PC-9 (cell line): ENCODE results near the gene THBD.

Source experiments
- EZH2 ChIP-seq: fragments of 200-600 bp; sonication (generic); IDR thresholded peaks from 2 replicates; pipeline ENCODE4 v1.8.0; 2017; ENCODE audit warnings: antibody characterized with exemption, low read depth
- TF ChIP-seq, protein P1 (sequence below): fragments of 200-600 bp; sonication (generic); conservative IDR thresholded peaks from 2 replicates; pipeline ENCODE4 v1.6.1; 2017; ENCODE audit warnings: mixed run types, antibody characterized with exemption, mild to moderate bottlenecking, moderate library complexity

- TF ChIP-seq, protein P1, sequence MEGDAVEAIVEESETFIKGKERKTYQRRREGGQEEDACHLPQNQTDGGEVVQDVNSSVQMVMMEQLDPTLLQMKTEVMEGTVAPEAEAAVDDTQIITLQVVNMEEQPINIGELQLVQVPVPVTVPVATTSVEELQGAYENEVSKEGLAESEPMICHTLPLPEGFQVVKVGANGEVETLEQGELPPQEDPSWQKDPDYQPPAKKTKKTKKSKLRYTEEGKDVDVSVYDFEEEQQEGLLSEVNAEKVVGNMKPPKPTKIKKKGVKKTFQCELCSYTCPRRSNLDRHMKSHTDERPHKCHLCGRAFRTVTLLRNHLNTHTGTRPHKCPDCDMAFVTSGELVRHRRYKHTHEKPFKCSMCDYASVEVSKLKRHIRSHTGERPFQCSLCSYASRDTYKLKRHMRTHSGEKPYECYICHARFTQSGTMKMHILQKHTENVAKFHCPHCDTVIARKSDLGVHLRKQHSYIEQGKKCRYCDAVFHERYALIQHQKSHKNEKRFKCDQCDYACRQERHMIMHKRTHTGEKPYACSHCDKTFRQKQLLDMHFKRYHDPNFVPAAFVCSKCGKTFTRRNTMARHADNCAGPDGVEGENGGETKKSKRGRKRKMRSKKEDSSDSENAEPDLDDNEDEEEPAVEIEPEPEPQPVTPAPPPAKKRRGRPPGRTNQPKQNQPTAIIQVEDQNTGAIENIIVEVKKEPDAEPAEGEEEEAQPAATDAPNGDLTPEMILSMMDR, result no peak
- TF ChIP-seq EZH2, result no peak
Measured at GRCh38 chr20:23049201-23050075, at the start of gene THBD.
